GM19452 (cell line): Measurements from ENCODE around the gene COCH.
"Not testable (repeated sequence)": the region's sequence is repeated elsewhere in the genome, so short reads cannot be mapped to it uniquely, and the experiment has no call there.

ENCODE experiments used
- ATAC-seq: cut with Tn5 transposase; IDR thresholded peaks from one replicate; pipeline ENCODE4 v1.9.1; 2021; ENCODE audit not compliant: unreplicated experiment

Gene COCH

DNA sequence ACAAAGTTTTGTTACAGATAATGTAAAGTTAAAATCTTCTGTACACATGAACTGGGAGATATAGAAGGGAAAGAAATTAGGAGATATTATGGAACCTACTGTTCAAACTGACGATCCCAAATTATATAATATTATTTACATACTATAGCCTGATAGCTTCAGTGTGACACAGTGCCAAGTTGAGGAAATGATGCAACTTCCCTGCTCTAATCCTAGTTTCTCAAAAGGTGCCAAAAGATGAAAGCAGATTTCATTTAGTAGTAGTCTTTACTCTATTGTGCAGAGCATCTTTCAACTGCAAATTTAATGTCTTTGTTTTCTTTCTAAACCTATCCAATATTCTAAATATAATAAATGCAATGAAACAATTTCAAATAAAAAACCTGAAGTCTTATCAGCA is 46.9 kb downstream of the COCH start:
- ATAC-seq = no peak

DNA sequence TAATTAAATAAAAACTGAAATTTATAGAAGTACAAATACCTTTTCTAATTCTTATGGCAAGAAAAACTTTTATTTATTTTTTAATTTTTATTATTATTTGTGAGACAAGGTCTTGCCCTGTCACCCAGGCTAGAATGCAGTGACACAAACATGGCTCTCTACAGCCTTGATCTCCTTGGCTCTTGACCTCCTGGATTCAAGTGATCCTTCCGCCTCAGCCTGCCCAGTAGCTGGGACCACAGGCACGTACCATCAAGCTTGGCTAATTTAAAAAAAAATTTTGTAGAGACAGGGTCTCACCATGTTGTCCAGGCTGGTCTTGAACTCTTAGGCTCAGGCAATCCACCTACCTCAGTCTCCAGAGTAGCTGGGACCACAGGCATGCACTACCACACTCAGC is 47.4 kb downstream of the COCH start:
- no peak for ATAC-seq

DNA sequence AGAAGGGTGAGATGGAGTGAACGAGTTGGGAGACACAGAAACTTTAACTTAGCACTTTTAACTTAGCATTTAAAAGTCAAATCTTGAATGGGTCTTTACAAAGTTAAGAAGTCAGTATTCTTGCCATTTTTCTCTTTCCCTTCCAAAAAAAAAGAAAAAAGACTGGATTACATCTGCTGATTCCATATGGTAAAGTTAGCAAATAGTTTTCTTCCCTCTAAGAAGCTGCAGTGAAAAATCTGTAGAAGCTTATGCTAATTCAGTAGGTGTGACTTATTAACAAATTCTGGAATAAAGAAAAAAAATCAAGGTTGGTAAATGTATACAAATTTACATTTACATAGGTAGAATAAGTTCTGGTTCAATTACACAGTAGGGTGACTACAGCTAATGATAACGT is 50.9 kb downstream of the COCH start:
- ATAC-seq = no peak

DNA sequence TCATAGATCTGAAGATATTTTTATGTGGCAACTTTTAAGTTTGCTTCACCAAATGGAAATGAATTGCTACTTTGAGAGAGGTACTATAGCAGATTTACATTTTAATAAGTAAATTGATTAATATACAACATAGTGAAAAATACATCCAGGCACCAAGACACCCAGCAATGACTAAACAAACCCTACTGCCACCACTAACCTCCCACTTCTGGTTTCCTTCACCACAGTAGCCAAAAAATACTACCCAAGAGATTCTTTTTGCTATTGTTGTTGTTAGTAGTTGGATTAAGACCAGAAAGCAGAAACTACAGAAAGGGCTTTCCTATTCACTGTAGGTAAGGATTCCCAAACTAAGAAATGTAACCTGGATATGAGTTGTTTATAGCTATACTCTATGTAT is 54.1 kb downstream of the COCH start:
- ATAC-seq = no peak

DNA sequence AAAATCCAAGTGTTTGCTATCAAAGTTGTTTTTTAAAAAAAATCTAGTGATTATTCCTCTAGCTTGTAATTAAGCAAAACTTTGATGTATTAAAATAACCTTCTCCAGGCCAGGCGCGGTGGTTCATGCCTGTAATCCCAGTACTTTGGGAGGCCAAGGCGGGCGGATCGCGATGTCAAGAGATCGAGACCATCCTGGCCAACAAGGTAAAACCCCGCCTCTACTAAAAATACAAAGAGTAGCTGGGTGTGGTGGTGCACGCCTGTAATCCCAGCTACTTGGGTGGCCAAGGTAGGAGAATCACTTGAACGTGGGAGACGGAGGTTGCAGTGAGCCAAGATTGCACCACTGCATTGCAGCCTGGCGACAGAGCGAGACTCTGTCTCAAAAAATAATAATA is 59.6 kb downstream of the COCH start:
- not testable (repeated sequence) for ATAC-seq

DNA sequence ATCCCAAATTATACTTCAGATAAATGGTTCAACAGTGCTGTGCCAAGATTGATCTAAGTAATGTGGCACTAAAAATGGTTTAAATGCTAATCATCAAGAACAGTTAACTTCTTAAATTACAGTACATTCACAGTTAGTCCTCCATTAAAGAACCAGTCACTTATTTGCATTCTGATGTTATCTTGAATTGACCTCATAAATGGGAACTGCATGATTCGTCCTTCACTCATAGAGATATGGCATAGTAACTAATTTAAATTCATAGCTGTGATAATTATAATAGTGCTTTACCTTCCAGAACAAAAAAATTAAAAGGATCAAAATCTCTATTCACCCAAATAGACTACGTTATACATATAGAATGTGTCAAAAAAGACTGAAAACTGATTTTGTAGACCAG is 61.1 kb downstream of the COCH start:
- ATAC-seq = no peak

DNA sequence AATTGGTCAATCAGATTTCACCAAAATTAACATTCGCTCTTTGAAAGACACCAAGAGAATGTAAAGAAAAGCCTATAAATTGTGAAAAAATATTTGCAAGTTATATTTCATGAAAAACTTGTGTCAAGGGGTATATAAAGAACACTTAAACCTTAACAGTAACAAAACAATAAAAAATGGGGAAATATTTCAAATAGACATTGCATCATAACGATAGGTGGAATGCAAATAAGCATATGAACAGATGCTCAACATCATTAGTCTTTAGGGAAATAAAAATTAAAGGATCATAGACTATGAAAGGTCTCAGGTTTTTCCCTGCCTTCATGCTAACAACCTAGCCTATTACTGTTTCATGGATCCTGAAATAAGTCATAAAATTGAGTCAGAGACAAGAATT is 64.3 kb downstream of the COCH start:
- no peak for ATAC-seq
